ENCODE results near the gene LGALS9C.
"Not testable (repeated sequence)": the region's sequence is repeated elsewhere in the genome, so short reads cannot be mapped to it uniquely, and the experiment has no call there.

LGALS9C gene

GRCh38 chr17:18478977-18479595 is 2.5 kb downstream of the LGALS9C start:
- DNase-seq = not testable (repeated sequence)

DNA sequence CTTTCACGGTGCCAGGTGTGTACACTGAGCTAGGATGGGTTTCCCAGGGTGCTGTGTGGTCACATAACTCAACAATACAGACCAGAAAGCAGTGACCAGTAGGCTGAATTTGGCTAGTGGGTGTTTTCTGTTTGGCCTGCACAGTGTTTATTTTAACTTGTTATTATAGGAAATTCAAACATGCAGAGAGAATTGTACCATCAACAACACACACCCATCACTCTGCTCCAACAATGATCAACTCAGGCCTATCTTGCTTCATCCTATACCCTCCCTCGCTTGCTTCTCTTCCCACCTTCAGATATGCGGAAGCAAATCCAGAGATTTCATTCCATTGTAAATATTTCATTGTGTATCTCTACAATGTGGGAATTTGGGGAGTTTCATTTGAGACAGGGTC is 5.2 kb downstream of the LGALS9C start:
- not testable (repeated sequence) for DNase-seq

GRCh38 chr17:18485936-18486464 is 9.4 kb downstream of the LGALS9C start:
- DNase-seq = not testable (repeated sequence)

DNA sequence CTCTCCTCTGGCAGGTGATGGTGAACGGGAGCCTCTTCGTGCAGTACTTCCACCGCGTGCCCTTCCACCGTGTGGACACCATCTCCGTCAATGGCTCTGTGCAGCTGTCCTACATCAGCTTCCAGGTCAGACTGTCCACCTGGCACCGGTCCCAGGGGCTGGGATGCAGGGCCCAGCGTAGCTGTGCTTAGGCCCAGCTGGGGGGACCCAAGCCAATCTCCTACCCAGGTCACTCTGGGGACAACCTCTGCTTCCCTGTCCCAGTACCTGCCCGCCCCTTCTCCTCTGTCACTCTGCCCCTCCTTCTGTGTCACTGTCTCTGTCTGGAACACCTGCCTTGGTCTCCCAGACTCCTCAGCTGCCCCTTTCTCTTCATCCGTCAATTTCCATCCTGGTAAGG is 11.0 kb downstream of the LGALS9C start:
- not testable (repeated sequence) for DNase-seq

DNA sequence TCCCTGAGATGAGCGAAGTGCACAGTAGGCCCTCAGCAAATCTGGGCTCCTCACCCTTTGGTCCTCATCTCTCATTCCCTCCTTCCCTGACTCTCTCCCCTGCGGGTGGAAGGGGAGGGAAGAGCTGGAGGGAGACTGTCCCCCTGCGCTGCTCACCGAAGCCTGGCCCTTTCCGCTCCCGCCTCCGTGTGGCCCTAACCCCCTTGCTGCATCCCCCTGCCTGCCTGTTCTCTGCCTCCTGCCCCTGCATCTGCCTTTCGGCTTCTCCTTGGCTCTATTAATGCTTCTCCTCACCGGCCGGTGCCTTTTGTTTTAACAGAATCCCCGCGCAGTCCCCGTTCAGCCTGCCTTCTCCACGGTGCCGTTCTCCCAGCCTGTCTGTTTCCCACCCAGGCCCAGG is 12.0 kb downstream of the LGALS9C start:
- not testable (repeated sequence) for DNase-seq

DNA sequence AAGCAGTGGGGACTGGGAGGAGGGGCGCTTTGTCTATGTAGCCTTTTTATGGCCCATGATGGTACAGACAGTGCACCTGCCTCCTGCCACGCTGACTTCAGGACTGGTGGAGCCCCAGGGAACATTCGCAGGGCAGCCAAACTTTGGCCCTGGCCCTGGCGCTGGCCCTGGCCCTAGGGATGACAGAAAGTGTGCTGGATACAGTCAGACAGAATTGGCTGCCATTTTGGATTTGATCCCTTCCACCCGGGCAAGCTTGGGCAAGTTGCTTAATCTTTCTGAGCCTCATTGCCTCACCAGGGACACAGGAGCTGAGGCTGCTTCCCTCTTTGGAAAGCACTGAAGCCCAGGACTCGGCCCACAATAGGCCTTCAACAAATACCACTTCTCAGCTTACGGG is 13.4 kb downstream of the LGALS9C start:
- not testable (repeated sequence) for DNase-seq

GRCh38 chr17:18492712-18493480 is 16.3 kb downstream of the LGALS9C start:
- not testable (repeated sequence) for DNase-seq

GRCh38 chr17:18494250-18494768 is 17.7 kb downstream of the LGALS9C start:
- DNase-seq = not testable (repeated sequence)

DNA sequence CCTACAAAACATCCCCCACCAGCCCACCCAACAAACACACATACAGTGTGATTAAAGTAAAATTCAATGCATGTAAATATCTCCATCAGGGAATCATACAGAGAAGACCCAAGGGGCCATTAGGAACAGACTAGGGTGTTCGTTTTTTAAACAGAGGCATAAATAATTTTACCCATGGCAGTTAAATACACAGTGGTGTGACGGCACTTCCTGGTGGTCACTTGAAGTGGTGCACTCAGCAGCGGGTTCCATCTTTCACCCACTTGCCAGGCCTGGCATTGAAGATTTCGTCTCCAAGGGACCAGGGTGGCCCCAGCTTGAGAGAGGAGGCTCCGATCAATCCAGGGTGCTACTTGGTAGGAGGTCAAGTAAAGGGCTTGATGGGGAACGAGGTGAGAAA is 20.5 kb downstream of the LGALS9C start:
- not testable (repeated sequence) for DNase-seq

GRCh38 chr17:18499100-18499499 is 22.5 kb downstream of the LGALS9C start:
- not testable (repeated sequence) for DNase-seq

GRCh38 chr17:18499756-18500155 is 23.2 kb downstream of the LGALS9C start:
- not testable (repeated sequence) for DNase-seq

- DNase-seq = not testable (repeated sequence)
Observed at GRCh38 chr17:18500281-18500680, 23.7 kb downstream of the LGALS9C start.

GRCh38 chr17:18500816-18501215 is 24.2 kb downstream of the LGALS9C start:
- DNase-seq = not testable (repeated sequence)

- DNase-seq = not testable (repeated sequence)
Observed at GRCh38 chr17:18503221-18503620, 26.6 kb downstream of the LGALS9C start.

DNA sequence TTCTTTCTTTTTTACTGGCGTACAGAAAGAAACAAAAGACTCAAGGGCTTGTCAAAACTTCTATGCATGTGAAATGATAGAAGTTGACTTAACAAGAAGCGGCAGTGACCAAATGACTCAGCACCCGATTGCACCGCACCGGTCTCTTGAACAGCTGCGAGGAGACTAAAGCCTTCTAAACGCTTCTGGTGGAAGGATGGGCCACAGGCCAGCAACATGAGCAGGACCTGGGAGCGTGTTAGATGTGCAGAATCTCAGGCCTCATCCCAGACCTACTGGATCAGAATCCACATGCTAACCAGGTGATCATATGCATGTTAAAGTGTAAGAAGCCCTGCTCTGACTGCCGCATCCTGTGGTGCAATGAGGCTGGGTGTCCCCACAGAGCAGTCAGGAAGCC is 31.1 kb downstream of the LGALS9C start:
- not testable (repeated sequence) for DNase-seq

DNA sequence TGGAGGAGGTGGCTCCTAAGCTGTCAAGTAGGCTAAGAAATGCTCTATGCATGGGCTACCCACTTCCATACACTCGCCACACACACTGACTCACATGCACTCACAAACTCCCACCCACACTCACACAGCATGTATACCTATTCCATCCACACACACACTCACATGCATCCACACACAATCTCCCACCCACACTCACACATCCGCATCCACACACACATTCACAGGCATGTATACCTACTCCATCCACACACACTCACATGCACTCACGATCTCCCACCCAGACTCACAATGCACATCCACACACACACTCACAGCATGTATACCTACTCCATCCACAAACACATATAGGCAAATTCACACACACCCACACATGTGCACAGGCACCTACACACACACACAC is 32.1 kb downstream of the LGALS9C start:
- DNase-seq = not testable (repeated sequence)

GRCh38 chr17:18521100-18521499 is 44.5 kb downstream of the LGALS9C start:
- not testable (repeated sequence) for DNase-seq

DNA sequence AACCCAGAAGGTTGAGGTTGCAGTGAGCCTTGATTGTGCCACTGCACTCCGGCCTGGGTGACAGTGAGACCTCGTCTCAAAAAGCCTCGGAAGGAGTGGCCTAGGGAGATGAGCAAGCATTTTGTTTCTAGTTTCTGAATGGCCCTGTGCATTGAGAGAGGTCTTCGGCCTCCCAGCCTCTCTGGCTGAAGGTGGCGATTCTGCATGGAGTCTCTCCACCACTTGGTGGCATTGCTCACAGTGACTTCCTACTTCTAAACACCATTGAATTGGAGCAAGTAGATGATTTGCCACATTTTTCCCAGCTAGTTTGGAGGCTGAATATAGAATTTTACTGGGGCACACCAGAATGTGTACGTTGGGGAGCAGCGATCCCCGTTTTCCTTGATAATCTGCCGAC is 48.4 kb downstream of the LGALS9C start:
- DNase-seq = not testable (repeated sequence)

DNA sequence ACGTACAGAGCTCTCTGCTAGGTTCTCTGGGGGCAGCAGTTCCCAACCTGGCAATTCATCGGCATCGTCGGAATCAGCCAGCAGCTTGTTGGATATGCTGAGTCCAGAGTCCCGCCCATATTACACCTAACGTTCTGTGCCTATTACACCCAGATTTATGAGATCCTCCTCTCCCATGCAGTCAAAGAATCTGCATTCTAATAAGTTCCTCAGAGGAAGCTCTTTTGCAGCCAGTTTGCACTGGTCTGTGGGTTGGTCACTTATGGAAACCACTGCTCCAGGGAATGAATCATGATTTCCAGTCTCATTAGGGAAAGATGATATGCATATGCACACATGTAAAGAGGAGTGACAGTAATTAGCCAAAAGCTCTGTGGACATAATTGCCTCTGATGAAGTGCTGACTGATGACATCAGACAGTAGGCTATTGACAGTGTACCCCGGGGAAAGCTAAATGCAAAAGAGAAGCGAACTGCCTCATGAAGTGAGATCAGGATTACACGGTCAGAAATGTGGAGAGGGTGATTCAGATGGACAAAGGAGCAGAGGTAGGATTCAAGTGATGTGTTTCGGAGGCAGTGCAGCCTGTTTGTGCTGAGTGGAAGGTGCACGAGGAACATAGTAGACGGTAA is 49.7 kb downstream of the LGALS9C start:
- not testable (repeated sequence) for DNase-seq

GRCh38 chr17:18527354-18527753 is 50.8 kb downstream of the LGALS9C start:
- not testable (repeated sequence) for DNase-seq

DNA sequence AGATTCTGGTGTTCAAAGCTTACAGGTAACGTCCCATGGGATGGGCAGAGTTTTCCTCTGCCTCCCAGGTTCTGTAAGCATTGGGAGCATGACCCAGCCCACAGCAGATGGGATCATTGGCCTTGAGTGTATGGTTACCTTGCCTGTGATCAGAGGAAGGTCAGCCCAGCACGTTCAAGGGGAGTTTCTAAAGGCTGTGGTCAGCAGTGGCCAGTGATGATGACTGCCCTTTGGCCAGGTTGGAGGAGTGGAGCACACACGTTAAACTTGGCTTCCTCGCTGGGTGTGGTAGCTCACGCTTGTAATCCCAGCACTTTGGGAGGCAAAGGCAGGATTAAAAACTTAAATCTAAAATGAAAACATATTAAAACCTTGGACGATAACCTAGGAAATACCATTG is 51.8 kb downstream of the LGALS9C start:
- DNase-seq = not testable (repeated sequence)

GRCh38 chr17:18528899-18529500 is 52.4 kb downstream of the LGALS9C start:
- not testable (repeated sequence) for DNase-seq

- not testable (repeated sequence) for DNase-seq
Observed at GRCh38 chr17:18530405-18530804, 53.8 kb downstream of the LGALS9C start.
